Lung (tissue), 12 donors: ENCODE data around the gene SCAANT1. TPM values are rescaled to one million over a fixed set of nuclear protein-coding genes. Genes with fewer than 3 reads are reported as not detected.

Source experiments
- ATAC-seq: fragments of 200-7000 bp; cut with Tn5 transposase; one replicate; pipeline ENCODE4 v1.9.1; 2020; ENCODE audit warnings: moderate number of reproducible peaks; ENCODE audit not compliant: insufficient read depth, low FRiP score
- DNase-seq, 3 donors: peaks; one replicate each; pipeline ENCODE4 v3.0.0-alpha.2; 2013 to 2017
- H3K27ac ChIP-seq, 2 donors: one replicate each; pipeline ENCODE4 v1.5.1; 2013; ENCODE audit warnings: mild to moderate bottlenecking in 2 of 2, moderate library complexity in 2 of 2, control low read depth in 1 of 2, inconsistent platforms in 1 of 2, low read depth in 1 of 2, low read length in 1 of 2
- H3K27me3 ChIP-seq, 3 donors: one replicate each; pipeline ENCODE4 v1.5.1; 2013; ENCODE audit warnings: low read length in 2 of 3; ENCODE audit not compliant: control insufficient read depth in 3 of 3, insufficient read depth in 3 of 3
- H3K36me3 ChIP-seq, 4 donors: one replicate each; pipeline ENCODE4 v1.5.1; 2013; ENCODE audit warnings: low read length in 4 of 4, mild to moderate bottlenecking in 1 of 4, moderate library complexity in 1 of 4; ENCODE audit not compliant: control insufficient read depth in 4 of 4, insufficient read depth in 4 of 4
- H3K4me1 ChIP-seq, 5 donors: one replicate each; pipeline ENCODE4 v1.5.1; 2013; ENCODE audit warnings: low read length in 5 of 5, mild to moderate bottlenecking in 2 of 5, moderate library complexity in 1 of 5; ENCODE audit not compliant: control insufficient read depth in 5 of 5, insufficient read depth in 5 of 5
- H3K4me3 ChIP-seq: one replicate; pipeline ENCODE4 v1.5.1; 2013; ENCODE audit warnings: mild to moderate bottlenecking, control low read depth, moderate library complexity
- H3K9ac ChIP-seq, 2 donors: one replicate each; pipeline ENCODE4 v1.5.1; 2013; ENCODE audit warnings: low read length in 2 of 2, control low read depth in 1 of 2; ENCODE audit not compliant: insufficient read depth in 1 of 2
- H3K9me3 ChIP-seq, 4 donors: one replicate each; pipeline ENCODE4 v1.5.1; 2013; ENCODE audit warnings: low read length in 3 of 4, mild to moderate bottlenecking in 1 of 4, moderate library complexity in 1 of 4; ENCODE audit not compliant: control insufficient read depth in 4 of 4, insufficient read depth in 3 of 4
- CTCF ChIP-seq: IDR thresholded peaks from 2 replicates; pipeline ENCODE4 v1.5.1; 2012; ENCODE audit warnings: mild to moderate bottlenecking; ENCODE audit errors: control extremely low read depth, extremely low read depth
- WGBS, 2 donors: extraction: QIAGEN DNeasy Blood & Tissue Kit; methylation state at CpG; one replicate each; pipeline ENCODE4 v1.1.7; 2013; 5-methylcytosine and 5-hydroxymethylcytosine counted together
- polyA plus RNA-seq, 2 donors: library from polyadenylated mRNA; stranded (reverse); fragments of 200-250 nt; gene quantifications; one replicate each; pipeline ENCODE4 v1.2.1, GENCODE V29; 2013
- total RNA-seq, 2 donors: library from RNA; depleted of rRNA in 1 of 2; stranded (reverse); fragments of >200 nt in 1 of 2; gene quantifications; one replicate each; pipeline ENCODE4 v1.2.1, GENCODE V29; 2014 to 2021
- donor health status: control.
- donor health status: control.
- donor health status: Bipolar disorder and iron deficiency.
- donor health status: healthy.
- donor health status: DM: yes; HTN: yes; CAD: no.

SCAANT1 gene
- total and polyA plus RNA-seq, 4 donors = not detected

GRCh38 chr3:63937661-63938651, 25.8 kb upstream of the SCAANT1 start:
- Histone ChIP-seq H3K27ac (peak overlapping the region in 1 of 2 donors; percentile 39), H3K9me3 (no peaks in the 10 kb centered on the region), H3K4me1 (peaks cover 5 to 24% (median 7%) of the 10 kb centered on the region in 5 donors), H3K4me3 (no peak overlapping the region), H3K27me3 (no peaks in the 10 kb centered on the region), H3K36me3 (peaks cover 0 to 4% (median 2%) of the 10 kb centered on the region in 4 donors), H3K9ac (no peak overlapping the region)
- no peak for TF ChIP-seq CTCF
- peak in 2 of 3 donors; percentile 40 to 77 for DNase-seq
- ATAC-seq = peak; percentile 56
- 51% methylated on average over 6 of the region's 6 CpGs for WGBS, 2 donors

GRCh38 chr3:63936925-63937324, 24.7 kb upstream of the SCAANT1 start:
- ATAC-seq (no peak), DNase-seq (peak in 2 of 3 donors; percentile 41 to 46)
- TF ChIP-seq CTCF = no peak
- Histone ChIP-seq H3K36me3 (peaks cover 0 to 4% (median 1%) of the 10 kb centered on the region in 4 donors), H3K4me1 (peaks cover 5 to 32% (median 10%) of the 10 kb centered on the region in 5 donors), H3K9ac (no peak overlapping the region), H3K9me3 (no peaks in the 10 kb centered on the region), H3K27me3 (no peaks in the 10 kb centered on the region), H3K4me3 (no peak overlapping the region), H3K27ac (no peak overlapping the region)
- 64 to 68% methylated on average over 4 of the region's 4 CpGs for WGBS, 2 donors

- Histone ChIP-seq H3K27ac (peak overlapping the region in 1 of 2 donors; percentile 83), H3K4me1 (peaks cover 5 to 38% (median 7%) of the 10 kb centered on the region in 5 donors)
These were observed 22.1 kb upstream of the SCAANT1 start for GRCh38 chr3:63934041-63934866.

More at GRCh38 chr3:63934041-63934866, 22.1 kb upstream of the SCAANT1 start:
- Histone ChIP-seq H3K9me3 (no peaks in the 10 kb centered on the region), H3K36me3 (peaks cover 0 to 5% (median 2%) of the 10 kb centered on the region in 4 donors), H3K27me3 (no peaks in the 10 kb centered on the region), H3K4me3 (no peak overlapping the region), H3K9ac (no peak overlapping the region)
- DNase-seq (no peak), ATAC-seq (no peak)
- WGBS, 2 donors = 72 to 74% methylated on average over 6 of the region's 6 CpGs
- TF ChIP-seq CTCF = no peak
